Stomach smooth muscle (tissue), 2 donors: ENCODE results near the gene R3HDM2.
A peak's percentile ranks its signal among the peaks of the same experiment; 100 is the strongest.

Experiments used
- H3K27ac ChIP-seq: one replicate; pipeline ENCODE4 v1.7.0; 2013; ENCODE audit warnings: mild to moderate bottlenecking, low read length, inconsistent platforms
- H3K27me3 ChIP-seq, 2 donors: one replicate each; pipeline ENCODE4 v1.7.0; 2013; ENCODE audit warnings: low read length in 2 of 2; ENCODE audit not compliant: insufficient read depth in 2 of 2, control insufficient read depth in 1 of 2
- H3K36me3 ChIP-seq, 2 donors: one replicate each; pipeline ENCODE4 v1.7.0; 2013; ENCODE audit warnings: low read length in 2 of 2; ENCODE audit not compliant: control insufficient read depth in 2 of 2, insufficient read depth in 2 of 2
- H3K4me1 ChIP-seq: one replicate; pipeline ENCODE4 v1.7.0; 2013; ENCODE audit warnings: low read length; ENCODE audit not compliant: control insufficient read depth, insufficient read depth
- H3K4me3 ChIP-seq, 2 donors: one replicate each; pipeline ENCODE4 v1.7.0; 2013; ENCODE audit warnings: low read length in 2 of 2
- H3K9ac ChIP-seq, 2 donors: one replicate each; pipeline ENCODE4 v1.7.0; 2013; ENCODE audit warnings: low read length in 2 of 2, mild to moderate bottlenecking in 1 of 2
- H3K9me3 ChIP-seq, 2 donors: one replicate each; pipeline ENCODE4 v1.7.0; 2013; ENCODE audit warnings: low read length in 2 of 2; ENCODE audit not compliant: control insufficient read depth in 2 of 2
- donor health status: healthy.
- donor health status: Pancreatic carcinoma.

Gene R3HDM2

DNA sequence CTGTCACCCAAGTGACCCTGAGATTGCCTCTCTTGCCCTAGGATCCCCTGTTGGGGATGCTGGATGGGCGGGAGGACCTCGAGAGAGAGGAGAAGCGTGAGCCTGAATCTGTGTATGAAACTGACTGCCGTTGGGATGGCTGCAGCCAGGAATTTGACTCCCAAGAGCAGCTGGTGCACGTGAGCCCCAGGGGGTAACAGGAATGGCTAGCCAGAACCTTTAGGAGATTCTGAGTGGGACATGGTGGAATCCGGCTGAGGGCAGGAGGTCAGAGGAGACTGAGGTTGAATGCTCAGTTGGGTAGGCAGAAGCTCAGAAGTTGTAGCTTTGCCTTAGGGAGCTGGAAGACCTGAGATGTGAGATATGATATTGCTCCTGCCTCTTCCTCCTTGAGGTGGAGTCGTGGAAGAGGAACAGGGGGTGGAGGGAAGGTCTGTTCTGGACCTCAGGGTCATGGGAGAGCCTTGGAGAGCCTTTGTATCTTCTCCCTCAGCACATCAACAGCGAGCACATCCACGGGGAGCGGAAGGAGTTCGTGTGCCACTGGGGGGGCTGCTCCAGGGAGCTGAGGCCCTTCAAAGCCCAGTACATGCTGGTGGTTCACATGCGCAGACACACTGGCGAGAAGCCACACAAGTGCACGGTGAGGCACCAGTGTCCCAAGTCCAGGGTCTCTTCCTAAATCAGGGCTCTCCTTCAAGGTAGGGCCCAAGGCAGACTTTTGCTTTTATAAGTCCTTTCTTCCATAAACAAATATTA, 35.1 kb upstream of the R3HDM2 start:
- no peaks in the 10 kb centered on the region for H3K36me3 ChIP-seq
- peaks cover 5 to 6% of the 10 kb centered on the region in 2 donors for H3K27me3 ChIP-seq
- no peak overlapping the region for H3K27ac ChIP-seq
- no peak overlapping the region for H3K4me3 ChIP-seq
- peaks cover 15% of the 10 kb centered on the region for H3K4me1 ChIP-seq
- H3K9ac ChIP-seq, result no peak overlapping the region
- H3K9me3 ChIP-seq, result no peaks in the 10 kb centered on the region

DNA sequence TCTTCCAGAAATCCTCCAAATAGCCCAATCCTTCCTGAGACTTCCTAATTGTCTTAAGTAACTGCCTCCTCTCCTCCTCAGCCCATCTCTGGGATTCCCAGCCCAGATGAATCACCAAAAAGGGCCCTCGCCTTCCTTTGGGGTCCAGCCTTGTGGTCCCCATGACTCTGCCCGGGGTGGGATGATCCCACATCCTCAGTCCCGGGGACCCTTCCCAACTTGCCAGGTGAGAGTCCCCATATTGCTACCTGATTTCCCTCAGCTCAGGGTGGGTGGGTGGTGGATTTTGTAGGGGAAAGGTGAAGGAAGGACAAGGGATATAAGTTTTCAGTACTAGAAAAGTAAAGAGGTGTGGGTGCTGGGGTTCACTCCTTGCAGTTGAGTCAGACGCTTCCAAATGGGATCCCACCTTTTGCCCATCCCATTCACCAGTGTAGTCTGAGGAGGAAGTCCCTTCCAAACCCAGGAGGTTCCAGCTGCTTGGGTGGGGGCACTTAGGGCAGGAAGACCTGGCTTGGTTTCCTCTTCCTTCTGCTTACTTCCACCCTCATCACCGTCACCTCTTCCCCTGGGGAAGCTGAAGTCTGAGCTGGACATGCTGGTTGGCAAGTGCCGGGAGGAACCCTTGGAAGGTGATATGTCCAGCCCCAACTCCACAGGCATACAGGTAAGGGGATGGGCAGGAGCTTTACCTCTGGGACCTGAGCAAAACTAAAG, 34.3 kb upstream of the R3HDM2 start:
- H3K27ac ChIP-seq, result no peak overlapping the region
- H3K27me3 ChIP-seq, result peaks cover 8% of the 10 kb centered on the region in 2 donors
- H3K9ac ChIP-seq, result no peak overlapping the region
- no peaks in the 10 kb centered on the region for H3K9me3 ChIP-seq
- H3K4me3 ChIP-seq, result no peak overlapping the region
- no peaks in the 10 kb centered on the region for H3K36me3 ChIP-seq
- peaks cover 21% of the 10 kb centered on the region for H3K4me1 ChIP-seq

DNA sequence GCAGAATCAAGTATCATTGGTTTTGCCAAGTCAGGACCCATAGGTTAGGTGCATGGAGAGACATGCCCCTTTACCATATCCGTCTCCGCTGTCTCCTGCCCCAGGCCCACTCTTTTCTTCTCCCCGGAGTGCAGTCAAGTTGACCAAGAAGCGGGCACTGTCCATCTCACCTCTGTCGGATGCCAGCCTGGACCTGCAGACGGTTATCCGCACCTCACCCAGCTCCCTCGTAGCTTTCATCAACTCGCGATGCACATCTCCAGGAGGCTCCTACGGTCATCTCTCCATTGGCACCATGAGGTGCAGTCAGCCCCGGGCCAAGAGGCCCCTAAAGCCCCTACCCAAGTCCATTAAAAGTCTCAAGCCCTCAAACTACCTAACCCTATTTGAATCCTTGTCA, 33.7 kb upstream of the R3HDM2 start:
- Histone ChIP-seq H3K27me3 (peaks cover 5 to 8% of the 10 kb centered on the region in 2 donors), H3K9ac (no peak overlapping the region)

DNA sequence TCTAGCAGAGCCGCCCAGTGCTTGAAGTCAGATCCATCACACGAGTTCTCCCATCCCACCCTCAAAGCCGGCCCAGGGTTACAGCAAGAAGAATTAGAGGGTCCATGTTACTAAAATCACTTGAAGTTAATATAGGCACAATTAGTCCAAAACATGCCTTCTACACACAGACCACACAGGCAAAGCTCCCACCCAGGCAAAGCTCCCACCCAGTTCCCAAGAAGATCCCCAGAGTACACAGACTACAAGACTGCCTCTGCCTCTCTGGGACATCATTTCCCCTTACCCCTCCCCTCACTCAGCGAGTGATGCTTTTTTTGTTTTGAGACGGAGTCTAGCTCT, 32.0 kb upstream of the R3HDM2 start:
- Histone ChIP-seq H3K4me3 (peak overlapping the region in 1 of 2 donors; percentile 80), H3K27ac (peak overlapping the region; percentile 50)

More for the DNA sequence above, 33.7 kb upstream of the R3HDM2 start:
- Histone ChIP-seq H3K27ac (no peak overlapping the region), H3K36me3 (no peaks in the 10 kb centered on the region), H3K9me3 (no peaks in the 10 kb centered on the region), H3K4me1 (peaks cover 22% of the 10 kb centered on the region), H3K4me3 (no peak overlapping the region)

DNA sequence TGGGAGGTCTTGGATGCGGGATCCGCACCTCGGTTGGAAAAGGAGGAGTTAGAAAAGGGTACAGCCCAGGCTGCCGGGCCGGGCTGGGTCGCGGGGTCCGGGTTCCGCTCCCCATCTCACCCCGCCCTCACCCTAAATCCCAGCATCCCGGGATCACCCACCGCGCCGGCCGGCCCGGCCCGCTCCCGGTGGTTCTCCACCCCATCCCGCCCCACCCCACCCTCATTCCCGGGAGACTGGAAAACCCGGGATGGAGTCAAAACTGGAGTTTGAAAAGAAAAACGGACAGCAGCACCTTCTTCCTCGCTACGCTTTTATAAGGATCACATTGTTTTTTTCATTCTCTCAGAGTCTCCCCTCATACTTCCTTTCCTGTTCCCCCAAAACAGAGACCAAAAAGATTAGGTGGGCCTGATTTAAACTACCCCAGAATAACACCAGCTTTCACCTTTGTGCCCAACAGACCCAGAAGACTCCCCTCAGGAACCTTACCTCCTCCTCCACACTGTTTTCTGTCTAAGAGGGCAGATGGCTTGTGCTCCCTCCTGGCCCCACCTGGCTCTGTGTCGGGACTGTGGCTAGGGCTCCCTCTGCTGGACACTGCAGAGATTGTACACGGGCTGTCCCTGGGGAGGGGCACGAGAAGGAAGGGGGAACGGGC, 31.5 kb upstream of the R3HDM2 start:
- peak overlapping the region; percentile 60 to 69 for H3K9ac ChIP-seq

More for the DNA sequence above, 32.0 kb upstream of the R3HDM2 start:
- Histone ChIP-seq H3K4me1 (peaks cover 32% of the 10 kb centered on the region), H3K9ac (no peak overlapping the region), H3K9me3 (no peaks in the 10 kb centered on the region), H3K27me3 (peaks cover 5 to 8% of the 10 kb centered on the region in 2 donors), H3K36me3 (no peaks in the 10 kb centered on the region)

DNA sequence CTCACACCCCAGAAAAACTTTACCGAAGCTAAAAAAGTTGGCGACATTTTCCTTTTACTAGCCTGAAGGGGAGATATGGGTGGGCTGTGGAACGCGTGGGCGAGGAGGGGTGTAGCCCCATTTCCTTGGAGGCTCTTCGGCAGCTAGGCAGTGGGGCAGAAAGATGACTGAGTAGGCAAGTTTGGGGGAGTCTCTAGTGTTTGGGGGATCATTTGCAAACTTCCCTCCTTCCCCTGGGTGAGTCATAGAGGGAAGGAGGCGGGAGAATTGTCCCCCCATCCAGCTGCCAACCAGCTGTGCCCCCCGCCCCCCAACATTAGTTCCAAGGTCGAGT, 31.0 kb upstream of the R3HDM2 start:
- H3K27me3 ChIP-seq, result peaks cover 5 to 8% of the 10 kb centered on the region in 2 donors
- no peaks in the 10 kb centered on the region for H3K9me3 ChIP-seq
- H3K9ac ChIP-seq, result peak overlapping the region; percentile 35 to 60
- no peaks in the 10 kb centered on the region for H3K36me3 ChIP-seq
- peaks cover 32% of the 10 kb centered on the region for H3K4me1 ChIP-seq
- peak overlapping the region; percentile 49 for H3K27ac ChIP-seq
- peak overlapping the region; percentile 72 to 80 for H3K4me3 ChIP-seq

More for the DNA sequence above, 31.5 kb upstream of the R3HDM2 start:
- Histone ChIP-seq H3K36me3 (no peaks in the 10 kb centered on the region), H3K27me3 (peaks cover 5 to 8% of the 10 kb centered on the region in 2 donors), H3K9me3 (no peaks in the 10 kb centered on the region), H3K4me3 (peak overlapping the region; percentile 72 to 80), H3K27ac (peak overlapping the region; percentile 50), H3K4me1 (peaks cover 32% of the 10 kb centered on the region)

DNA sequence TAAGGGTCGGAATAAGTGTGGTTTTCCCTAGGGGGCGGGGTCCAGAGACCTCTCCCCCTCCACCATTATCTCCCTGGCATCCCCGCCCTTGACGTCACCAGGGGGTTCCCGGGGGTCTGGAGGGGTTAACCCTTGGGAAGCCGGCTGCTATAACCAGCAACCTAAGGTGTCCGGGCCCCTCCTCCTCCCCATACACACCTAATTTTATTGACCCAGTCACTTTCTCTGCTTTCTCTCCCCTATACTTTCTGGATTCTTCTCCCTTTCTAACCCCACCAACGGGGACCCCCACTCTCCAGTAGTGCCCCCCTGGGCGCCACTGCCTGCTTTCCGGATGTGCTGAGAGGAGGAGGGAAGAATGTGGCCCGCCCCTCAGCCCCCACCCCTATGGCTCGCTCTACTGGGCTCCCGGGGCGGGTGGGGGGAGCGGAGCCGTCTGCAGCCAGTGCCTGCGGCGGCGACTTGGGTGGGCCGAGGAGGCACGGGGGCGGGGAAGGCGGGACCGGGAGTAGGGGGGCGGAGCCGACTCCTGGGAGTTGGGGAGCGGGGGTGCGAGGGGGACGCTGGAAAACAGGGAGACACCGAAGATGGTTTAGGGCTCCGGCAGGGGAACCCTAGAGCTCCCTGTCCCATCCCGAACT, 30.6 kb upstream of the R3HDM2 start:
- peaks cover 32% of the 10 kb centered on the region for H3K4me1 ChIP-seq
- peak overlapping the region; percentile 49 for H3K27ac ChIP-seq
- no peaks in the 10 kb centered on the region for H3K9me3 ChIP-seq
- peak overlapping the region; percentile 72 to 80 for H3K4me3 ChIP-seq
- H3K36me3 ChIP-seq, result no peaks in the 10 kb centered on the region
- H3K27me3 ChIP-seq, result peaks cover 5 to 8% of the 10 kb centered on the region in 2 donors
- H3K9ac ChIP-seq, result peak overlapping the region in 1 of 2 donors; percentile 35

DNA sequence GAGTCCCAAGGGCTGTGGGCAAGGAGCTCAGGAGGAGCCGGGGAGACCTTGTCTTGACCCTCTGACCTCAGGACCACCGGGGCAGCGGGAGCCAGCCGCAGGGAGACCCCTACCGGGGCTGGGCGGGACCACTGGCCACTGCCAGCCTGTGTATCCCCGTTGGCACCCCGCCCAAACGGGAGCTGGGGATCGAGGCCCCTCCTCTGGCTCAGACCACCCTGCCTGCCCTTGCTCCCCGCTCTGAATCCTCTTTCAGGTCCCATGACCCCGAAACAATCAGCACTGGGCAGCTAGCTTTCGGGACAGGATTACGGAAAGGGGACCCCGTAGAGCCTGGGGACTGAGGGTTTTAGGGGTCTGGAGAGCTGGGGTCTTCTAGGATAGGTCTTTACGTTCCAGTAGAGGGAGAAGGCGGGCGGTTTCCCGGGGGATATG, 30.0 kb upstream of the R3HDM2 start:
- Histone ChIP-seq H3K4me3 (peak overlapping the region; percentile 51 to 66), H3K27me3 (peaks cover 8% of the 10 kb centered on the region in 2 donors), H3K9me3 (no peaks in the 10 kb centered on the region), H3K27ac (peak overlapping the region; percentile 41), H3K9ac (peak overlapping the region; percentile 9 to 21), H3K36me3 (no peaks in the 10 kb centered on the region), H3K4me1 (peaks cover 35% of the 10 kb centered on the region)

DNA sequence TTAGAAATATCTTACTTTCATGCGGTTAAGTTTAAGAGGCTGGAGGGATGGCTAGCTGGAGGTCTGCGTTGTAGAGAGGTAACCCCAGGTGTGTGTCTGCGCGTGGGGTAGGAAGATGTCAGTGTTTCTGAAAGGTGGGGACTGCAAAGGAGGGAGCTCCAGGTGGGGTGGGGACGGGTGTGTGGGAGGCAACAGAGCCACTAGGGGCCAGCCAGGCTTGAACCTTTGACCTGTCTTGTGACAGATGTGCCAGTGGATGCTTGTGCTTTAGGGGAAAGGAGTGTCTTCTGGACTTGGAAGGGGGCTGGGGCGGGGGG, 29.6 kb upstream of the R3HDM2 start:
- Histone ChIP-seq H3K27ac (no peak overlapping the region), H3K4me1 (peaks cover 35% of the 10 kb centered on the region), H3K4me3 (peak overlapping the region in 1 of 2 donors; percentile 66), H3K27me3 (peaks cover 11% of the 10 kb centered on the region in 2 donors), H3K36me3 (no peaks in the 10 kb centered on the region), H3K9me3 (no peaks in the 10 kb centered on the region), H3K9ac (no peak overlapping the region)

DNA sequence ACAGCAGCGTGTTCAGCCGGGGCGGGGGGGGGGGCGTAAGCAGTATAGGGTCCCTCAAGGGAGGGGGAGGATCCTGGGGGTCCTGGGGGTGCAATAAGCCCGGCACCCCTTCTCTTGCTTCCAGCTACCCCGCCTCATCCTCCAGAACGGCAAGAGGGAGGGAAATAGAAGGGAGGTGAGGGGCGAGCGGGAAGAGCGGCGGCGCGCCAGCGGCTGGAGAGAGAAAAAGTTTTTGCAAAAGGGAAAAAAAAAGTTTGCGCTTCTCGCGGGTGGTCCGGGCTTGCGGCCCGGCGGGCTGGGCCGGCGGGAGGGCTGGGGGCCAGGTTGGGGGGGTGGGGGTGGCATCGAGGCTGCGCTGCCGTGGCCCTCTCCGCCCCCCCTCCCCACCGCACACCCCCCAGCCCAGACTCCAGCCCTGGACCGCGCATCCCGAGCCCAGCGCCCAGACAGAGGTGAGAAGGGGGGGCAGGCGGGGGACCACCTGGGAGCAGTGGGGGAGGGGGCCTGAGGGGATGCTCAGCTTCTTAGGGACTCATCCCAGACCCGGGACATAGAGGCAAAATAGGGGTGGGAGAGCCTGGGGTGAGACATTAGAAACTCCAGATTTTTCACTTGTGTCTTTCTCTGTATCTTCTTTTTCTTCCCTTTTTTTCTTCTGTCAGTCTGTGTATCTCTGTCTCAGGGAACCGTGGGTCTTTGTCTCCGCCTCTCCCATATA, 29.1 kb upstream of the R3HDM2 start, which contains the start of gene GLI1:
Gene GLI1 (plus strand): TSS at position 36 of the 718 bp plus-strand sequence. CDS start 3,907 bp downstream, outside the sequence.
- no peaks in the 10 kb centered on the region for H3K9me3 ChIP-seq
- H3K9ac ChIP-seq, result peak within 1 kb of the TSS; percentile 57 to 62
- peak within 1 kb of the TSS; percentile 60 for H3K27ac ChIP-seq
- no peaks in the 10 kb centered on the region for H3K36me3 ChIP-seq
- H3K4me1 ChIP-seq, result peaks cover 35% of the 10 kb centered on the region
- H3K4me3 ChIP-seq, result peak within 1 kb of the TSS; percentile 88 to 96
- peaks cover 11 to 12% of the 10 kb centered on the region in 2 donors for H3K27me3 ChIP-seq
